SK-N-MC (cell line): Measurements from ENCODE around the gene MKX.

ENCODE experiments used
- EZH2 ChIP-seq: fragments of 200-600 bp; sonication (generic); IDR thresholded peaks from one replicate; pipeline ENCODE4 v1.6.1; 2017; ENCODE audit warnings: antibody characterized with exemption
- POLR2AphosphoS5 ChIP-seq: IDR thresholded peaks from 2 replicates; pipeline ENCODE4 v1.6.1; 2012; ENCODE audit warnings: mild to moderate bottlenecking, low read depth, low read length, borderline replicate concordance

DNA sequence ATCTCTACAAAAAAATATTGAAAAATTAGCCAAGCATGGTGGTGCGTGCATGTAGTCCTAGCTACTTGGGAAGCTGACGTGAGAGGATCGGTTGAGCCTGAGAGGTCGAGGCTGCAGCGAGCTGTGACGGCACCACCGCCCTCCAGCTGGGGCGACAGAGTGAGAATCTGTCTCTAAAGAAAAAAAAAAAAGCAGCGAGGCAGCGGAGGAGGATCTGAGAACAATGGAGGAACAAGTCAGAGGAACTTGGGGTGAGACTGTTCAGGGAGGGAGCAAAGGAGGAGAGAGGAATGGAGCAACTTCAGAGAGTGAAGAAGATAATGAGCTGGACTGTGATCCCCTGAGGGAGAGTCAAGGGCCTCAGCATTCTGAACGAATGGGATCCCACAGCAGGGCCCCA is 85.4 kb downstream of the MKX start:
- no peak for TF ChIP-seq POLR2AphosphoS5
- TF ChIP-seq EZH2 = no peak
